Measurements from ENCODE around the gene ADAMTS16. TPM values are rescaled to one million over a fixed set of nuclear protein-coding genes. Genes with fewer than 3 reads are reported as not detected.

The ADAMTS16 gene
- total and polyA plus RNA-seq, 2 experiments from 2014 or later, result 2.8 to 15.4 TPM

DNA sequence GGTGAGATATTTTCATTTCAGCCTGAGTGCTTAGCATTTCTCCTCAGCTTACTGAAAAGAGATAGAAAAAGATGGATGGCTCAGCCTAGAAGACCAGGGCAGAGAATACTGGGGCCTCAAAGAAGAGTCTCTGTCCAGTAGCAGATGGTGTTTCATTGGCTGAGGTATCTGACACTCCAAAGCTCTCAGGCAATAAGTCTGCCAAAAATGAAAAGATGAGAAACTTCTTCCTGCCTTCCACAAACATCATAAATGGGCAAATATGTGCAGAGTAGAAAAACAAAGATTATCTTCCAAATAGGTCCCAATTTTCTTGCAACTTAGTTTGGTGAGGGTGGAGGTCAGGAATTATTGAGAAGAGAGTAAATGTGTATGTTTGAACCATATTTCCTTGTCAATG is 195.0 kb downstream of the ADAMTS16 start (continued):
- TF ChIP-seq EZH2phosphoT487 (IDR thresholded peaks at IDR 0.05; ENCODE audit: unreplicated experiment) (no peak), STAT1 (IDR thresholded peaks at IDR 0.05; ENCODE audit: unreplicated experiment) (no peak), ZNF114 (CRISPR knock-in tag; IDR thresholded peaks at IDR 0.05) (no peak), ZNF331 (CRISPR knock-in tag; IDR thresholded peaks at IDR 0.05; ENCODE audit: low read depth) (no peak)

DNA sequence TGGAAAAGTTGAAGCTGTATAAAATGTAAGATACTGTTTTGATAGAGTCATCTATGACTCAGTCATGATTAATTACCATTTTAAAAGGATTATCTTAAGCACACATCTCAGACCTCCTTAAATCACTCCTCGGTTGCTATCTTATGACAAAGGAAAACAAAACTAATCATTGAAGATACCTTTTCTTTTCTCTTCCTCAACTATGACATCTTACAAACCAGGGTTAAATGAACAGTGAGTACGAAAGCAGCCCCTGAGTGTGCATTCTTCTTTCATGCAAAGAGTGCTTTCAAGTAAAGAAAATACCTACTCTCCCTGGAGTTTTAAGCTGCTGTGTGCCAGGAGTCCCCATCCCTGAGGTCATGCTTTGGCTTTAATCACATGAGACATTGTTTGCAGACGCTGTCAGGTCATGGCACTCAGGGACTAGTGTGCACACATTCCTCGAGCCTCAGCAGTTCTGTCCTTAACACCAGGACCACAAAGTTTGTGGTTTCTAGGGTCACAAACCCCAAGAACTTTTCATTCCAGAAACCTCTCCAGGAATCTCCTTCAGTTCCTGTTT is 195.7 kb downstream of the ADAMTS16 start:
- no peak for DNase-seq (ENCODE audit: low spot score)
- Mint-ChIP-seq H3K4me3 (no peak overlapping the region), H3K27me3 (ENCODE audit: insufficient read depth, low read depth, poor library complexity) (peaks cover 14% of the 10 kb centered on the region), H3K36me3 (ENCODE audit: low read depth) (no peaks in the 10 kb centered on the region; the same call in 2 of the 3 replicates), H3K27ac (no peak overlapping the region), H3K9me3 (no peaks in the 10 kb centered on the region), H3K4me1 (peaks cover 28% of the 10 kb centered on the region)
- H3K79me2 ChIP-seq (replicated peaks; ENCODE audit: insufficient read depth), result no peaks in the 10 kb centered on the region
- no peaks in the 10 kb centered on the region for H4K20me1 ChIP-seq (replicated peaks; ENCODE audit: insufficient read depth)
- no peak overlapping the region for H3K4me2 ChIP-seq
- no peaks in the 10 kb centered on the region for H3F3A ChIP-seq (replicated peaks; ENCODE audit: low read depth)
- no peak overlapping the region for H3K27ac ChIP-seq (ENCODE audit: low read depth)
- H2AFZ ChIP-seq, result no peak overlapping the region
- H3K9me2 ChIP-seq (ENCODE audit: insufficient read depth), result peaks cover 6% of the 10 kb centered on the region; the same call in 1 of the 2 replicates
- no peaks in the 10 kb centered on the region for H3K27me3 ChIP-seq (ENCODE audit: insufficient read depth)
- H3K4me3 ChIP-seq, result no peak overlapping the region
- peaks cover 7% of the 10 kb centered on the region for H3K4me1 ChIP-seq (ENCODE audit: insufficient read depth)
- TF ChIP-seq, protein P1, sequence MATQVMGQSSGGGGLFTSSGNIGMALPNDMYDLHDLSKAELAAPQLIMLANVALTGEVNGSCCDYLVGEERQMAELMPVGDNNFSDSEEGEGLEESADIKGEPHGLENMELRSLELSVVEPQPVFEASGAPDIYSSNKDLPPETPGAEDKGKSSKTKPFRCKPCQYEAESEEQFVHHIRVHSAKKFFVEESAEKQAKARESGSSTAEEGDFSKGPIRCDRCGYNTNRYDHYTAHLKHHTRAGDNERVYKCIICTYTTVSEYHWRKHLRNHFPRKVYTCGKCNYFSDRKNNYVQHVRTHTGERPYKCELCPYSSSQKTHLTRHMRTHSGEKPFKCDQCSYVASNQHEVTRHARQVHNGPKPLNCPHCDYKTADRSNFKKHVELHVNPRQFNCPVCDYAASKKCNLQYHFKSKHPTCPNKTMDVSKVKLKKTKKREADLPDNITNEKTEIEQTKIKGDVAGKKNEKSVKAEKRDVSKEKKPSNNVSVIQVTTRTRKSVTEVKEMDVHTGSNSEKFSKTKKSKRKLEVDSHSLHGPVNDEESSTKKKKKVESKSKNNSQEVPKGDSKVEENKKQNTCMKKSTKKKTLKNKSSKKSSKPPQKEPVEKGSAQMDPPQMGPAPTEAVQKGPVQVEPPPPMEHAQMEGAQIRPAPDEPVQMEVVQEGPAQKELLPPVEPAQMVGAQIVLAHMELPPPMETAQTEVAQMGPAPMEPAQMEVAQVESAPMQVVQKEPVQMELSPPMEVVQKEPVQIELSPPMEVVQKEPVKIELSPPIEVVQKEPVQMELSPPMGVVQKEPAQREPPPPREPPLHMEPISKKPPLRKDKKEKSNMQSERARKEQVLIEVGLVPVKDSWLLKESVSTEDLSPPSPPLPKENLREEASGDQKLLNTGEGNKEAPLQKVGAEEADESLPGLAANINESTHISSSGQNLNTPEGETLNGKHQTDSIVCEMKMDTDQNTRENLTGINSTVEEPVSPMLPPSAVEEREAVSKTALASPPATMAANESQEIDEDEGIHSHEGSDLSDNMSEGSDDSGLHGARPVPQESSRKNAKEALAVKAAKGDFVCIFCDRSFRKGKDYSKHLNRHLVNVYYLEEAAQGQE (IDR thresholded peaks at IDR 0.05; ENCODE audit: unreplicated experiment), result no peak
- TF ChIP-seq NANOG (IDR thresholded peaks at IDR 0.05; ENCODE audit: borderline replicate concordance), result no peak
- TF ChIP-seq CREB1 (CRISPR knock-in tag; IDR thresholded peaks at IDR 0.05; ENCODE audit: low read depth), result no peak
- no peak for TF ChIP-seq POLR2AphosphoS5 (IDR thresholded peaks at IDR 0.05; ENCODE audit: low read depth)
- TF ChIP-seq EZH2phosphoT487 (IDR thresholded peaks at IDR 0.05; ENCODE audit: unreplicated experiment), result no peak
- no peak for TF ChIP-seq JUNB (IDR thresholded peaks at IDR 0.05; ENCODE audit: unreplicated experiment)
- TF ChIP-seq, protein P2, sequence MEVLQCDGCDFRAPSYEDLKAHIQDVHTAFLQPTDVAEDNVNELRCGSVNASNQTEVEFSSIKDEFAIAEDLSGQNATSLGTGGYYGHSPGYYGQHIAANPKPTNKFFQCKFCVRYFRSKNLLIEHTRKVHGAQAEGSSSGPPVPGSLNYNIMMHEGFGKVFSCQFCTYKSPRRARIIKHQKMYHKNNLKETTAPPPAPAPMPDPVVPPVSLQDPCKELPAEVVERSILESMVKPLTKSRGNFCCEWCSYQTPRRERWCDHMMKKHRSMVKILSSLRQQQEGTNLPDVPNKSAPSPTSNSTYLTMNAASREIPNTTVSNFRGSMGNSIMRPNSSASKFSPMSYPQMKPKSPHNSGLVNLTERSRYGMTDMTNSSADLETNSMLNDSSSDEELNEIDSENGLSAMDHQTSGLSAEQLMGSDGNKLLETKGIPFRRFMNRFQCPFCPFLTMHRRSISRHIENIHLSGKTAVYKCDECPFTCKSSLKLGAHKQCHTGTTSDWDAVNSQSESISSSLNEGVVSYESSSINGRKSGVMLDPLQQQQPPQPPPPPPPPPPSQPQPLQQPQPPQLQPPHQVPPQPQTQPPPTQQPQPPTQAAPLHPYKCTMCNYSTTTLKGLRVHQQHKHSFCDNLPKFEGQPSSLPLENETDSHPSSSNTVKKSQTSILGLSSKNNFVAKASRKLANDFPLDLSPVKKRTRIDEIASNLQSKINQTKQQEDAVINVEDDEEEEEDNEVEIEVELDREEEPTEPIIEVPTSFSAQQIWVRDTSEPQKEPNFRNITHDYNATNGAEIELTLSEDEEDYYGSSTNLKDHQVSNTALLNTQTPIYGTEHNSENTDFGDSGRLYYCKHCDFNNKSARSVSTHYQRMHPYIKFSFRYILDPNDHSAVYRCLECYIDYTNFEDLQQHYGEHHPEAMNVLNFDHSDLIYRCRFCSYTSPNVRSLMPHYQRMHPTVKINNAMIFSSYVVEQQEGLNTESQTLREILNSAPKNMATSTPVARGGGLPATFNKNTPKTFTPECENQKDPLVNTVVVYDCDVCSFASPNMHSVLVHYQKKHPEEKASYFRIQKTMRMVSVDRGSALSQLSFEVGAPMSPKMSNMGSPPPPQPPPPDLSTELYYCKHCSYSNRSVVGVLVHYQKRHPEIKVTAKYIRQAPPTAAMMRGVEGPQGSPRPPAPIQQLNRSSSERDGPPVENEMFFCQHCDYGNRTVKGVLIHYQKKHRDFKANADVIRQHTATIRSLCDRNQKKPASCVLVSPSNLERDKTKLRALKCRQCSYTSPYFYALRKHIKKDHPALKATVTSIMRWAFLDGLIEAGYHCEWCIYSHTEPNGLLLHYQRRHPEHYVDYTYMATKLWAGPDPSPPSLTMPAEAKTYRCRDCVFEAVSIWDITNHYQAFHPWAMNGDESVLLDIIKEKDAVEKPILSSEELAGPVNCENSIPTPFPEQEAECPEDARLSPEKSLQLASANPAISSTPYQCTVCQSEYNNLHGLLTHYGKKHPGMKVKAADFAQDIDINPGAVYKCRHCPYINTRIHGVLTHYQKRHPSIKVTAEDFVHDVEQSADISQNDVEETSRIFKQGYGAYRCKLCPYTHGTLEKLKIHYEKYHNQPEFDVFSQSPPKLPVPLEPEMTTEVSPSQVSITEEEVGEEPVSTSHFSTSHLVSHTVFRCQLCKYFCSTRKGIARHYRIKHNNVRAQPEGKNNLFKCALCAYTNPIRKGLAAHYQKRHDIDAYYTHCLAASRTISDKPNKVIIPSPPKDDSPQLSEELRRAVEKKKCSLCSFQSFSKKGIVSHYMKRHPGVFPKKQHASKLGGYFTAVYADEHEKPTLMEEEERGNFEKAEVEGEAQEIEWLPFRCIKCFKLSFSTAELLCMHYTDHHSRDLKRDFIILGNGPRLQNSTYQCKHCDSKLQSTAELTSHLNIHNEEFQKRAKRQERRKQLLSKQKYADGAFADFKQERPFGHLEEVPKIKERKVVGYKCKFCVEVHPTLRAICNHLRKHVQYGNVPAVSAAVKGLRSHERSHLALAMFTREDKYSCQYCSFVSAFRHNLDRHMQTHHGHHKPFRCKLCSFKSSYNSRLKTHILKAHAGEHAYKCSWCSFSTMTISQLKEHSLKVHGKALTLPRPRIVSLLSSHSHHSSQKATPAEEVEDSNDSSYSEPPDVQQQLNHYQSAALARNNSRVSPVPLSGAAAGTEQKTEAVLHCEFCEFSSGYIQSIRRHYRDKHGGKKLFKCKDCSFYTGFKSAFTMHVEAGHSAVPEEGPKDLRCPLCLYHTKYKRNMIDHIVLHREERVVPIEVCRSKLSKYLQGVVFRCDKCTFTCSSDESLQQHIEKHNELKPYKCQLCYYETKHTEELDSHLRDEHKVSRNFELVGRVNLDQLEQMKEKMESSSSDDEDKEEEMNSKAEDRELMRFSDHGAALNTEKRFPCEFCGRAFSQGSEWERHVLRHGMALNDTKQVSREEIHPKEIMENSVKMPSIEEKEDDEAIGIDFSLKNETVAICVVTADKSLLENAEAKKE (CRISPR knock-in tag; IDR thresholded peaks at IDR 0.05), result no peak
- TF ChIP-seq STAT1 (IDR thresholded peaks at IDR 0.05; ENCODE audit: unreplicated experiment), result no peak
- TF ChIP-seq, protein P3, sequence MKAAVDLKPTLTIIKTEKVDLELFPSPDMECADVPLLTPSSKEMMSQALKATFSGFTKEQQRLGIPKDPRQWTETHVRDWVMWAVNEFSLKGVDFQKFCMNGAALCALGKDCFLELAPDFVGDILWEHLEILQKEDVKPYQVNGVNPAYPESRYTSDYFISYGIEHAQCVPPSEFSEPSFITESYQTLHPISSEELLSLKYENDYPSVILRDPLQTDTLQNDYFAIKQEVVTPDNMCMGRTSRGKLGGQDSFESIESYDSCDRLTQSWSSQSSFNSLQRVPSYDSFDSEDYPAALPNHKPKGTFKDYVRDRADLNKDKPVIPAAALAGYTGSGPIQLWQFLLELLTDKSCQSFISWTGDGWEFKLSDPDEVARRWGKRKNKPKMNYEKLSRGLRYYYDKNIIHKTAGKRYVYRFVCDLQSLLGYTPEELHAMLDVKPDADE (IDR thresholded peaks at IDR 0.05), result no peak
- no peak for TF ChIP-seq ZNF331 (CRISPR knock-in tag; IDR thresholded peaks at IDR 0.05; ENCODE audit: low read depth)
- no peak for TF ChIP-seq EZH2 (IDR thresholded peaks at IDR 0.05; ENCODE audit: low read depth, unreplicated experiment)
- no peak for TF ChIP-seq ZNF114 (CRISPR knock-in tag; IDR thresholded peaks at IDR 0.05)
- no peak for ATAC-seq
- no peaks in the 10 kb centered on the region for H3K36me3 ChIP-seq (ENCODE audit: insufficient read depth)
